Measurements from ENCODE around the gene RNF31. TPM values are rescaled to one million over a fixed set of nuclear protein-coding genes. Genes with fewer than 3 reads are reported as not detected.

The RNF31 gene
- total and polyA plus RNA-seq, 2 of the 13 experiments (the other 11 are each of a cell fraction or from before 2014, with no cell fraction given): 48.2 to 86.8 TPM

DNA sequence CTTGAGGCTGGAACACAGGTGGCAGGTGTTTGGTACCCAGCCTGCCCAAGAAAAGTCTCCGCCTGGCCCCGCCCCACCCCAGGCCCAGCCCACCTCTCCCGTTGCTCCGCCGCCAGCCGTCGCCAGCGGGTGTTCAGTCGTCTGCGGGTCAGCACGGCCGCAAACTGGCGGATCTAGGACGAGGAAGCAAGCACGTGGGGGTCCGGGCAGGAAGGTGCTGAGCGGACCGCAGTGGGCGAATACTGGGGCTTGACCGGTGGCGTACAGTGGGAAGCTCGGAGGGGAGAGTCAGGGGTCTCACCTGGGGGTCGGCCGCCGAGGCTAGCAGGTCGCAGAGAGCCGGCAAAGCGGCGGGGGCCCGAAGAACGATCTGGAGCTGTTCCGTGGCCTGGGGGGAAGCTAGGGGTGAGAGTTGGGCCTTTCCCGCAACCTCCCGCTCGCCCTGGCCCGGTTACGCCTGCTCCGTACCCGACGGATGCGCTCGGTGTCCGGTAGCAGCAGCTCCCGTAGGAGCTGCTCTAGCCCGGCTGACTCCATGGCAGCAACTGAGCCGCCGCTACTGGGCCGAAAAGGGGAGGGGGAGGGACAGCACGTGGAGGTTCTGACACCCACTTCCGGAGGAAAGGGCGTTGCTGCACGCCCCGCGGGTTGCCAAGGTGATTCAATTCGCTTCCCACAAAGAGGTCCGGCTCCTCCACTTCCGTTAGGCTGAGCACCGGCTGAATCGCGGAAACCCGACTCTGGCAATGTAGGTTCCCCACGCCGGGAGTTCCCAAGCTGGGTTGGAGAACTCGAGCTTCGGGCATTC, 41.2 kb downstream of the RNF31 start, which contains the start of gene IPO4:
TSS of gene IPO4 (minus strand) at position 566 of the 808 bp plus-strand sequence. CDS start at position 537, 29 bp downstream.
- DNase-seq (ENCODE audit: low spot score) (peak; percentile 100), FAIRE-seq (peak; percentile 97), ATAC-seq (peak; percentile 88)
- in situ Hi-C loops (cut with HindIII; ENCODE audit: extremely low pct_ligation_motif_present, low pct_unique_long_range_greater_than_20kb) (no loop called here), intact Hi-C loops (cut with micrococcal nuclease; ENCODE audit: unreplicated experiment) (loop anchor here (1.0 to 2.0 kb wide), 5 partner anchors 27 to 74 kb away; partner anchors contain the start of genes DCAF11, GMPR2, IRF9 and NEDD8)
- Histone ChIP-seq H3K27me3 (ENCODE audit: control insufficient read depth in 1 of 2, insufficient read depth in 2 of 2, low read length in 2 of 2) (no peaks in the 10 kb centered on the region), H3K4me1 (ENCODE audit: insufficient read depth, low read length) (peaks cover 42% of the 10 kb centered on the region), H4K20me1 (ENCODE audit: insufficient read depth, low read length) (no peaks in the 10 kb centered on the region), H3K36me3 (replicated peaks in 1 of 2; ENCODE audit: control insufficient read depth in 1 of 2, insufficient read depth in 2 of 2, low read length in 2 of 2) (peaks cover 60 to 70% of the 10 kb centered on the region in 2 experiments), H3K4me3 (replicated peaks in 1 of 3; ENCODE audit: insufficient read depth in 1 of 3, low read depth in 2 of 3, low read length in 3 of 3) (peak within 1 kb of the TSS; percentile 70 to 92 (median 77)), H2AFZ (ENCODE audit: low read length) (no peak within 1 kb of the TSS), H3K9ac (ENCODE audit: insufficient read depth, low read depth, low read length) (peak within 1 kb of the TSS; percentile 84), H3K79me2 (ENCODE audit: insufficient read depth, low read length) (peaks cover 24% of the 10 kb centered on the region), H3K4me2 (ENCODE audit: low read depth, low read length) (peak within 1 kb of the TSS; percentile 96), H3K9me3 (ENCODE audit: low read length) (no peaks in the 10 kb centered on the region), H3K27ac (ENCODE audit: extremely low read length, insufficient read depth, low read length) (peak within 1 kb of the TSS; percentile 64)
- TSS peak; percentile 76 for BruUV-seq (replicated peaks)
- ChIA-PET POLR2A (interaction anchor here (0.6 to 6.4 kb wide), 40 partner anchors 10 to 1094 kb away, joined by 3 to 65 read pairs (median 6); partner anchors contain the start of genes ACIN1, C14orf119, CARMIL3 and CHMP4A), CTCF (ENCODE audit: low intra/inter-chr PET ratio, low total read pairs) (no interaction called here)
- 1% methylated on average over 65 of the region's 65 CpGs for WGBS (ENCODE audit: low lambda C conversion rate)
- TF ChIP-seq SALL1 (CRISPR knock-in tag; IDR thresholded peaks at IDR 0.05) (peak; percentile 97), ZNF280B (CRISPR knock-in tag; IDR thresholded peaks at IDR 0.05; ENCODE audit: borderline replicate concordance) (peak; percentile 99), ZNF292 (CRISPR knock-in tag; IDR thresholded peaks at IDR 0.05; ENCODE audit: borderline replicate concordance, low read depth) (peak; percentile 78; the same call in 1 of the 2 replicates), ZNF3 (CRISPR knock-in tag; IDR thresholded peaks at IDR 0.05) (0 out of 2 replicates have a peak, but pooled peaks have one; percentile 77), AGO1 (IDR thresholded peaks at IDR 0.05; ENCODE audit: low read depth, low read length, poor library complexity, severe bottlenecking) (peak; percentile 97), PHF5A (CRISPR knock-in tag; IDR thresholded peaks at IDR 0.05; ENCODE audit: low read depth, unreplicated experiment) (peak; percentile 100), CEBPG (CRISPR knock-in tag; IDR thresholded peaks at IDR 0.05) (peak; percentile 84), ZNF460 (CRISPR knock-in tag; IDR thresholded peaks at IDR 0.05; ENCODE audit: borderline replicate concordance) (no peak), MATR3 (CRISPR knock-in tag; IDR thresholded peaks at IDR 0.05) (peak; percentile 12; the same call in 1 of the 2 replicates)
- TF ChIP-seq, protein P1, sequence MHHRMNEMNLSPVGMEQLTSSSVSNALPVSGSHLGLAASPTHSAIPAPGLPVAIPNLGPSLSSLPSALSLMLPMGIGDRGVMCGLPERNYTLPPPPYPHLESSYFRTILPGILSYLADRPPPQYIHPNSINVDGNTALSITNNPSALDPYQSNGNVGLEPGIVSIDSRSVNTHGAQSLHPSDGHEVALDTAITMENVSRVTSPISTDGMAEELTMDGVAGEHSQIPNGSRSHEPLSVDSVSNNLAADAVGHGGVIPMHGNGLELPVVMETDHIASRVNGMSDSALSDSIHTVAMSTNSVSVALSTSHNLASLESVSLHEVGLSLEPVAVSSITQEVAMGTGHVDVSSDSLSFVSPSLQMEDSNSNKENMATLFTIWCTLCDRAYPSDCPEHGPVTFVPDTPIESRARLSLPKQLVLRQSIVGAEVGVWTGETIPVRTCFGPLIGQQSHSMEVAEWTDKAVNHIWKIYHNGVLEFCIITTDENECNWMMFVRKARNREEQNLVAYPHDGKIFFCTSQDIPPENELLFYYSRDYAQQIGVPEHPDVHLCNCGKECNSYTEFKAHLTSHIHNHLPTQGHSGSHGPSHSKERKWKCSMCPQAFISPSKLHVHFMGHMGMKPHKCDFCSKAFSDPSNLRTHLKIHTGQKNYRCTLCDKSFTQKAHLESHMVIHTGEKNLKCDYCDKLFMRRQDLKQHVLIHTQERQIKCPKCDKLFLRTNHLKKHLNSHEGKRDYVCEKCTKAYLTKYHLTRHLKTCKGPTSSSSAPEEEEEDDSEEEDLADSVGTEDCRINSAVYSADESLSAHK (CRISPR knock-in tag; IDR thresholded peaks at IDR 0.05; ENCODE audit: borderline replicate concordance): no peak; the same call in none of the 2 replicates
- TF ChIP-seq, protein P2, sequence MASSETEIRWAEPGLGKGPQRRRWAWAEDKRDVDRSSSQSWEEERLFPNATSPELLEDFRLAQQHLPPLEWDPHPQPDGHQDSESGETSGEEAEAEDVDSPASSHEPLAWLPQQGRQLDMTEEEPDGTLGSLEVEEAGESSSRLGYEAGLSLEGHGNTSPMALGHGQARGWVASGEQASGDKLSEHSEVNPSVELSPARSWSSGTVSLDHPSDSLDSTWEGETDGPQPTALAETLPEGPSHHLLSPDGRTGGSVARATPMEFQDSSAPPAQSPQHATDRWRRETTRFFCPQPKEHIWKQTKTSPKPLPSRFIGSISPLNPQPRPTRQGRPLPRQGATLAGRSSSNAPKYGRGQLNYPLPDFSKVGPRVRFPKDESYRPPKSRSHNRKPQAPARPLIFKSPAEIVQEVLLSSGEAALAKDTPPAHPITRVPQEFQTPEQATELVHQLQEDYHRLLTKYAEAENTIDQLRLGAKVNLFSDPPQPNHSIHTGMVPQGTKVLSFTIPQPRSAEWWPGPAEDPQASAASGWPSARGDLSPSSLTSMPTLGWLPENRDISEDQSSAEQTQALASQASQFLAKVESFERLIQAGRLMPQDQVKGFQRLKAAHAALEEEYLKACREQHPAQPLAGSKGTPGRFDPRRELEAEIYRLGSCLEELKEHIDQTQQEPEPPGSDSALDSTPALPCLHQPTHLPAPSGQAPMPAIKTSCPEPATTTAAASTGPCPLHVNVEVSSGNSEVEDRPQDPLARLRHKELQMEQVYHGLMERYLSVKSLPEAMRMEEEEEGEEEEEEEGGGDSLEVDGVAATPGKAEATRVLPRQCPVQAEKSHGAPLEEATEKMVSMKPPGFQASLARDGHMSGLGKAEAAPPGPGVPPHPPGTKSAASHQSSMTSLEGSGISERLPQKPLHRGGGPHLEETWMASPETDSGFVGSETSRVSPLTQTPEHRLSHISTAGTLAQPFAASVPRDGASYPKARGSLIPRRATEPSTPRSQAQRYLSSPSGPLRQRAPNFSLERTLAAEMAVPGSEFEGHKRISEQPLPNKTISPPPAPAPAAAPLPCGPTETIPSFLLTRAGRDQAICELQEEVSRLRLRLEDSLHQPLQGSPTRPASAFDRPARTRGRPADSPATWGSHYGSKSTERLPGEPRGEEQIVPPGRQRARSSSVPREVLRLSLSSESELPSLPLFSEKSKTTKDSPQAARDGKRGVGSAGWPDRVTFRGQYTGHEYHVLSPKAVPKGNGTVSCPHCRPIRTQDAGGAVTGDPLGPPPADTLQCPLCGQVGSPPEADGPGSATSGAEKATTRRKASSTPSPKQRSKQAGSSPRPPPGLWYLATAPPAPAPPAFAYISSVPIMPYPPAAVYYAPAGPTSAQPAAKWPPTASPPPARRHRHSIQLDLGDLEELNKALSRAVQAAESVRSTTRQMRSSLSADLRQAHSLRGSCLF (CRISPR knock-in tag; IDR thresholded peaks at IDR 0.05; ENCODE audit: borderline replicate concordance): 0 out of 2 replicates have a peak, but pooled peaks have one; percentile 13

All from HepG2 (cell line).